GM10266 (cell line): ENCODE data around the gene FXYD3.

Source experiments
- DNase-seq: peaks from one replicate; pipeline ENCODE4 v3.0.0; 2012; ENCODE audit errors: extremely low spot score
- CTCF ChIP-seq: IDR thresholded peaks from 2 replicates; pipeline ENCODE4 v1.5.1; 2012; ENCODE audit warnings: mild to moderate bottlenecking, low read depth; ENCODE audit not compliant: control insufficient read depth, insufficient read depth; ENCODE audit errors: missing control alignments

Gene FXYD3

GRCh38 chr19:35115177-35115951, at the start of gene FXYD3:
TSS of gene FXYD3 (plus strand) at chr19:35115823. CDS start at chr19:35119377, 3,554 bp downstream.
- no peak for DNase-seq
- no peak for TF ChIP-seq CTCF

GRCh38 chr19:35066121-35066520, 49.5 kb upstream of the FXYD3 start:
- TF ChIP-seq CTCF: no peak
- DNase-seq: no peak

- peak; percentile 94 for DNase-seq
- TF ChIP-seq CTCF: peak; percentile 89
Observed at GRCh38 chr19:35066691-35067563, 48.7 kb upstream of the FXYD3 start.

DNA sequence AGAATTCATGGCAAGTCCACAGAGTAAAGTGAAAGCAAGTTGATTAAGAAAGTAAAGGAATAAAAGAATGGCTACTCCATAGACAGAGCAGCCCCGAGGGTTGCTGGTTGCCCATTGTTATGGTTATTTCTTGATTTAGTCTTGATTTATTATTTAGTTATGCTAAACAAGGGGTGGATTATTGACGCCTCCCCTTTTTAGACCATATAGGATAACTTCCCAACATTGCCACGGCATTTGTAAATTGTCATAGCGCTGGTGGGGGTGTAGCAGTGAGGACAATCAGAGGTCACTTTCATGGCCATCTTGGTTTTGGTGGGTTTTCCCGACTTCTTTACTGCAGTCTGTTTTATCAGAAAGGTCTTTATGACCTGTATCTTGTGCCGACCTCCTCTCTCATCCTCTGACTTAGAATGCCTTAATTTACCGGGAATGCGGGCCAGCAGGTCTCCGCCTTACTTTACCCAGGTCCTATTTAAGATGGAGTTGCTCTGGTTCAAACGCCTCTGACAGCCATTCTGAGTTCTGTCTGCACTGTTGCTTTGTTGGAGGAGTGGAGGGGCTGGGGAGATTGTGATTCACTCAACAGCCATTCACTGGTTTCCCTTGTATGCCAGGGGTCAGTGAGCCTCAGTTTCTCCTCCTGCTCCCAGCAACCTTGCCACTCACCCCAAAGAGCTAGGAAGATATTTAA, 46.5 kb upstream of the FXYD3 start:
- no peak for TF ChIP-seq CTCF
- no peak for DNase-seq

- TF ChIP-seq CTCF: no peak
- DNase-seq: no peak
Observed at GRCh38 chr19:35069696-35070095, 45.9 kb upstream of the FXYD3 start.

GRCh38 chr19:35070471-35070870, 45.2 kb upstream of the FXYD3 start:
- TF ChIP-seq CTCF: no peak

More at GRCh38 chr19:35070471-35070870, 45.2 kb upstream of the FXYD3 start:
- DNase-seq: no peak
